OCI-LY1 (cell line): ENCODE measurements around the gene BLOC1S2.

Experiments used
- CTCF ChIP-seq: fragments of 200-600 bp; sonication (generic), shearing (Covaris generic); IDR thresholded peaks from 2 replicates; pipeline ENCODE4 v1.5.1; 2017; ENCODE audit warnings: mild to moderate bottlenecking, antibody characterized with exemption, low read length, moderate library complexity, mixed read lengths
- EZH2 ChIP-seq: fragments of 200-600 bp; sonication (generic), shearing (Covaris generic); IDR thresholded peaks from 2 replicates; pipeline ENCODE4 v1.8.0; 2017; ENCODE audit warnings: borderline replicate concordance, mixed run types, mild to moderate bottlenecking, antibody characterized with exemption, low read length, moderate library complexity, mixed read lengths

- TF ChIP-seq CTCF (no peak), EZH2 (no peak)
Observed at GRCh38 chr10:100265821-100266485, 20.5 kb downstream of the BLOC1S2 start.
